SU-DHL-6 (cell line): ENCODE data around the gene LAMB2.

Source experiments
- H2AFZ ChIP-seq: fragments of 200-600 bp; sonication (generic); 2 replicates; pipeline ENCODE4 v1.6.1; 2014; ENCODE audit warnings: low read depth, mild to moderate bottlenecking, moderate library complexity, mixed read lengths, antibody characterized with exemption, low read length; ENCODE audit not compliant: severe bottlenecking
- H3F3A ChIP-seq: fragments of 200-600 bp; shearing (Covaris generic); 2 replicates; pipeline ENCODE4 v1.6.0; 2016; ENCODE audit warnings: antibody characterized with exemption, mild to moderate bottlenecking; ENCODE audit not compliant: insufficient read depth
- H3K27ac ChIP-seq: fragments of 200-600 bp; sonication (generic); 2 replicates; pipeline ENCODE4 v1.5.1; 2016; ENCODE audit warnings: low read depth, mild to moderate bottlenecking, low read length, moderate library complexity, mixed read lengths
- H3K27me3 ChIP-seq: fragments of 200-600 bp; sonication (generic), shearing (Covaris generic); 2 replicates; pipeline ENCODE4 v1.6.0; 2014; ENCODE audit warnings: mild to moderate bottlenecking, low read length
- H3K36me3 ChIP-seq: fragments of 200-600 bp; sonication (generic); 2 replicates; pipeline ENCODE4 v1.6.1; 2014; ENCODE audit warnings: mild to moderate bottlenecking, low read length, mixed read lengths
- H3K4me2 ChIP-seq: fragments of 300-600, 200-600 bp; shearing (Covaris generic), sonication (generic); 2 replicates; pipeline ENCODE4 v1.6.0; 2014; ENCODE audit warnings: low read length, low read depth, mild to moderate bottlenecking; ENCODE audit not compliant: poor library complexity, severe bottlenecking
- H3K4me3 ChIP-seq: fragments of 200-600 bp; sonication (generic); 2 replicates; pipeline ENCODE4 v1.5.1; 2014; ENCODE audit warnings: antibody characterized with exemption, low read length, mild to moderate bottlenecking, mixed read lengths; ENCODE audit not compliant: insufficient read depth, poor library complexity, severe bottlenecking
- H3K79me2 ChIP-seq: fragments of 200-600 bp; sonication (generic); 2 replicates; pipeline ENCODE4 v1.6.1; 2014; ENCODE audit warnings: mild to moderate bottlenecking, low read length, moderate library complexity; ENCODE audit not compliant: insufficient read depth
- H3K9ac ChIP-seq: fragments of 200-600 bp; sonication (generic); 2 replicates; pipeline ENCODE4 v1.7.0; 2014; ENCODE audit warnings: mild to moderate bottlenecking, low read length
- H3K9me2 ChIP-seq: fragments of 200-600 bp; sonication (generic); replicated peaks from 2 replicates; pipeline ENCODE4 v1.6.1; 2014; ENCODE audit warnings: low read length; ENCODE audit not compliant: insufficient read depth
- H3K9me3 ChIP-seq: fragments of 200-600 bp; sonication (generic); 2 replicates; pipeline ENCODE4 v1.6.1; 2014; ENCODE audit warnings: low read length, mixed read lengths; ENCODE audit not compliant: insufficient read depth
- H4K20me1 ChIP-seq: fragments of 200-600 bp; sonication (generic); 2 replicates; pipeline ENCODE4 v1.6.1; 2014; ENCODE audit warnings: low read depth, mild to moderate bottlenecking, antibody characterized with exemption, low read length, moderate library complexity, mixed read lengths
- CTCF ChIP-seq: fragments of 200-600 bp; sonication (generic); IDR thresholded peaks from one replicate; pipeline ENCODE4 v1.5.1; 2017; ENCODE audit warnings: antibody characterized with exemption, mild to moderate bottlenecking, low read length, moderate library complexity; ENCODE audit not compliant: insufficient read depth, poor library complexity, severe bottlenecking
- EZH2phosphoT487 ChIP-seq: fragments of 200-600 bp; sonication (generic), shearing (Covaris generic); conservative IDR thresholded peaks from 2 replicates; pipeline ENCODE4 v1.6.1; 2018; ENCODE audit warnings: mild to moderate bottlenecking, antibody characterized with exemption, low read length, moderate library complexity, mixed read lengths

LAMB2 gene

GRCh38 chr3:49124203-49124602 lies 8.6 kb downstream of the LAMB2 start:
- H3K9me3 ChIP-seq, result no peaks in the 10 kb centered on the region
- H3K9ac ChIP-seq, result no peak overlapping the region
- H3K27ac ChIP-seq, result no peak overlapping the region
- H3F3A ChIP-seq, result peaks cover 15% of the 10 kb centered on the region
- no peaks in the 10 kb centered on the region for H3K9me2 ChIP-seq
- no peaks in the 10 kb centered on the region for H4K20me1 ChIP-seq
- no peaks in the 10 kb centered on the region for H3K36me3 ChIP-seq
- H3K79me2 ChIP-seq, result peaks cover 9% of the 10 kb centered on the region; the same call in 1 of the 2 replicates
- H3K4me3 ChIP-seq, result no peak overlapping the region
- no peak overlapping the region for H2AFZ ChIP-seq
- no peak overlapping the region for H3K4me2 ChIP-seq
- no peaks in the 10 kb centered on the region for H3K27me3 ChIP-seq
- TF ChIP-seq EZH2phosphoT487, result no peak
- TF ChIP-seq CTCF, result no peak

DNA sequence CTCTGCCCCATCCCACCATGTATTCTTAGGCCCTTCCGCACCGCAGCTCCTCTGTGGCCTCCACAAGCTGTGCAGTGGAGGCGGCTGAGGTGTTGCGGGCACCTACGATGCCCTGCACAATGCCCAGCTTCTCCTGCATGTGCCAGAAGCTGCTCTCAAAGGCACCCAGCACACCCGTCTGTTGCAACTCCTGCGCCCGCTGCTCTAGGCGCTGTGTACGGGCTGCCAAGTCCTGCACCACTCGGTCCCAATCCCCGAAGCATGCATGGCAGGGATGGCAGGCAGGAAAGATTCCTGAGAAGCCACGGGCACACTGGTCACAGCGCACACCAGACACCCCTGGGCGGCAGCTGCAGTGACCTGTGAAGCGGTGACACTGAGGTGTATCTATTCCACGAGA lies 9.2 kb downstream of the LAMB2 start:
- Histone ChIP-seq H3K4me3 (no peak overlapping the region), H4K20me1 (no peaks in the 10 kb centered on the region), H3K27me3 (no peaks in the 10 kb centered on the region), H3K36me3 (0 out of 2 replicates have a peak, but pooled peaks cover 1% of the 10 kb centered on the region), H2AFZ (no peak overlapping the region), H3K9me2 (no peaks in the 10 kb centered on the region), H3F3A (peaks cover 15% of the 10 kb centered on the region), H3K9me3 (no peaks in the 10 kb centered on the region), H3K9ac (no peak overlapping the region), H3K79me2 (peaks cover 9% of the 10 kb centered on the region; the same call in 1 of the 2 replicates), H3K27ac (no peak overlapping the region), H3K4me2 (no peak overlapping the region)
- TF ChIP-seq CTCF (no peak), EZH2phosphoT487 (no peak)

GRCh38 chr3:49122886-49123545 lies 9.8 kb downstream of the LAMB2 start:
- Histone ChIP-seq H3K9me2 (no peaks in the 10 kb centered on the region), H3K4me2 (no peak overlapping the region), H3K4me3 (no peak overlapping the region), H3K27ac (no peak overlapping the region), H2AFZ (no peak overlapping the region), H3K79me2 (peaks cover 9% of the 10 kb centered on the region; the same call in 1 of the 2 replicates), H3K9me3 (no peaks in the 10 kb centered on the region), H3K9ac (no peak overlapping the region), H3K36me3 (0 out of 2 replicates have a peak, but pooled peaks cover 3% of the 10 kb centered on the region), H4K20me1 (no peaks in the 10 kb centered on the region), H3K27me3 (no peaks in the 10 kb centered on the region), H3F3A (peaks cover 15% of the 10 kb centered on the region)
- TF ChIP-seq CTCF (no peak), EZH2phosphoT487 (no peak)
